Activated T-helper 2 cell treated with anti-CD3 and anti-CD28 coated beads, Interferon-gamma antibody, Interleukin-2, Interleukin-4, amounts not matched to agents 10 μg/mL and 5 μg/mL and 100 μg/mL, durations not matched to agents 14 hours and 24 hours and 36 hours (primary cell): Measurements from ENCODE around the gene STAMBPL1. TPM values are rescaled to one million over a fixed set of nuclear protein-coding genes. Genes with fewer than 3 reads are reported as not detected.

Experiments used
- DNase-seq: peaks from one replicate; pipeline ENCODE4 v3.0.0; 2021; ENCODE audit warnings: low spot score
- H3K27ac Mint-ChIP-seq: one replicate; pipeline ENCODE4 v1.8.0; 2021; ENCODE audit warnings: mixed read lengths
- H3K27me3 Mint-ChIP-seq: one replicate; pipeline ENCODE4 v1.8.0; 2021; ENCODE audit warnings: low read depth, mixed read lengths
- H3K36me3 Mint-ChIP-seq: one replicate; pipeline ENCODE4 v1.8.0; 2021; ENCODE audit warnings: low read depth, mixed read lengths
- H3K4me1 Mint-ChIP-seq: one replicate; pipeline ENCODE4 v1.8.0; 2021; ENCODE audit warnings: low read depth, mixed read lengths
- H3K4me3 Mint-ChIP-seq: one replicate; pipeline ENCODE4 v1.8.0; 2021; ENCODE audit warnings: low read depth, mild to moderate bottlenecking, moderate library complexity, mixed read lengths
- H3K9me3 Mint-ChIP-seq: one replicate; pipeline ENCODE4 v1.8.0; 2021; ENCODE audit warnings: mixed read lengths
- intact Hi-C: fragments of 100-400 bp; cut with micrococcal nuclease; formaldehyde crosslinking; loops from one replicate; pipeline ENCODE4 v1.15.1; 2023
- total RNA-seq: library from RNA; stranded (reverse); gene quantifications from 2 replicates; pipeline ENCODE4 v1.2.3, GENCODE V29; 2022

The STAMBPL1 gene
- total RNA-seq, 1 donor from 2014 or later = 44.2 TPM

GRCh38 chr10:88952647-88953111 is 72.6 kb downstream of the STAMBPL1 start, which contains the start of gene ACTA2:
Gene ACTA2, minus strand, starts transcription at chr10:88952773. Its CDS starts 3,843 bp downstream, at chr10:88948930.
- H3K4me3 Mint-ChIP-seq = no peak within 1 kb of the TSS
- no peak for DNase-seq
- no peaks in the 10 kb centered on the region for H3K9me3 Mint-ChIP-seq
- no peak within 1 kb of the TSS for H3K27ac Mint-ChIP-seq
- H3K27me3 Mint-ChIP-seq = no peaks in the 10 kb centered on the region
- H3K36me3 Mint-ChIP-seq = peaks cover 7% of the 10 kb centered on the region
- peaks cover 5% of the 10 kb centered on the region for H3K4me1 Mint-ChIP-seq
- intact Hi-C loops = no loop called here

GRCh38 chr10:88953662-88954061 is 73.6 kb downstream of the STAMBPL1 start:
- intact Hi-C loops = no loop called here
- no peak for DNase-seq
- peaks cover 7% of the 10 kb centered on the region for H3K36me3 Mint-ChIP-seq
- H3K4me3 Mint-ChIP-seq = no peak overlapping the region
- H3K27ac Mint-ChIP-seq = no peak overlapping the region
- H3K9me3 Mint-ChIP-seq = no peaks in the 10 kb centered on the region
- H3K27me3 Mint-ChIP-seq = no peaks in the 10 kb centered on the region
- peaks cover 5% of the 10 kb centered on the region for H3K4me1 Mint-ChIP-seq

GRCh38 chr10:88954458-88955083 is 74.5 kb downstream of the STAMBPL1 start:
- Mint-ChIP-seq H3K27me3 (no peaks in the 10 kb centered on the region), H3K27ac (no peak overlapping the region), H3K4me3 (no peak overlapping the region), H3K9me3 (no peaks in the 10 kb centered on the region), H3K36me3 (peaks cover 7% of the 10 kb centered on the region), H3K4me1 (peaks cover 5% of the 10 kb centered on the region)
- intact Hi-C loops = no loop called here
- DNase-seq = no peak

- Mint-ChIP-seq H3K9me3 (no peaks in the 10 kb centered on the region), H3K4me3 (no peak overlapping the region), H3K36me3 (peaks cover under 1% of the 10 kb centered on the region), H3K27me3 (no peaks in the 10 kb centered on the region), H3K4me1 (peaks cover 23% of the 10 kb centered on the region), H3K27ac (no peak overlapping the region)
- intact Hi-C loops = no loop called here
- DNase-seq = no peak
Measured at GRCh38 chr10:88957381-88957780, 77.3 kb downstream of the STAMBPL1 start.

- no peaks in the 10 kb centered on the region for H3K9me3 Mint-ChIP-seq
- no peak for DNase-seq
- H3K27me3 Mint-ChIP-seq = peaks cover 2% of the 10 kb centered on the region
- H3K36me3 Mint-ChIP-seq = peaks cover 4% of the 10 kb centered on the region
- no peak overlapping the region for H3K27ac Mint-ChIP-seq
- H3K4me1 Mint-ChIP-seq = peaks cover 27% of the 10 kb centered on the region
- intact Hi-C loops = no loop called here
- H3K4me3 Mint-ChIP-seq = no peak overlapping the region
Measured at GRCh38 chr10:88958721-88959120, 78.7 kb downstream of the STAMBPL1 start.

GRCh38 chr10:88960802-88961201 is 80.8 kb downstream of the STAMBPL1 start:
- Mint-ChIP-seq H3K27me3 (peaks cover 2% of the 10 kb centered on the region), H3K4me1 (peaks cover 26% of the 10 kb centered on the region), H3K4me3 (no peak overlapping the region), H3K27ac (peak overlapping the region; percentile 26), H3K9me3 (no peaks in the 10 kb centered on the region), H3K36me3 (peaks cover 4% of the 10 kb centered on the region)
- no peak for DNase-seq
- intact Hi-C loops = loop anchor here (2.0 kb wide), 2 partner anchors 26 to 42 kb away; no protein-coding TSS in a partner anchor

GRCh38 chr10:88961266-88961665 is 81.2 kb downstream of the STAMBPL1 start:
- H3K27ac Mint-ChIP-seq = peak overlapping the region; percentile 26
- intact Hi-C loops = loop anchor here (2.0 kb wide), 2 partner anchors 26 to 42 kb away; no protein-coding TSS in a partner anchor
- H3K36me3 Mint-ChIP-seq = peaks cover 4% of the 10 kb centered on the region
- H3K9me3 Mint-ChIP-seq = no peaks in the 10 kb centered on the region
- peaks cover 2% of the 10 kb centered on the region for H3K27me3 Mint-ChIP-seq
- no peak for DNase-seq
- H3K4me1 Mint-ChIP-seq = peaks cover 26% of the 10 kb centered on the region
- no peak overlapping the region for H3K4me3 Mint-ChIP-seq

GRCh38 chr10:88962336-88962735 is 82.3 kb downstream of the STAMBPL1 start:
- intact Hi-C loops = no loop called here
- DNase-seq = no peak
- H3K9me3 Mint-ChIP-seq = no peaks in the 10 kb centered on the region
- peaks cover 26% of the 10 kb centered on the region for H3K4me1 Mint-ChIP-seq
- peaks cover 4% of the 10 kb centered on the region for H3K36me3 Mint-ChIP-seq
- H3K27ac Mint-ChIP-seq = peak overlapping the region; percentile 56
- no peak overlapping the region for H3K4me3 Mint-ChIP-seq
- H3K27me3 Mint-ChIP-seq = peaks cover 2% of the 10 kb centered on the region

GRCh38 chr10:88963318-88963717 is 83.3 kb downstream of the STAMBPL1 start:
- Mint-ChIP-seq H3K27me3 (peaks cover 2% of the 10 kb centered on the region), H3K9me3 (no peaks in the 10 kb centered on the region), H3K27ac (no peak overlapping the region), H3K4me3 (no peak overlapping the region), H3K4me1 (peaks cover 26% of the 10 kb centered on the region), H3K36me3 (peaks cover 4% of the 10 kb centered on the region)
- intact Hi-C loops = no loop called here
- no peak for DNase-seq

- H3K27ac Mint-ChIP-seq = no peak overlapping the region
- H3K4me1 Mint-ChIP-seq = peaks cover 26% of the 10 kb centered on the region
- H3K27me3 Mint-ChIP-seq = peaks cover 2% of the 10 kb centered on the region
- intact Hi-C loops = no loop called here
- H3K4me3 Mint-ChIP-seq = no peak overlapping the region
- H3K9me3 Mint-ChIP-seq = no peaks in the 10 kb centered on the region
- peaks cover 4% of the 10 kb centered on the region for H3K36me3 Mint-ChIP-seq
- DNase-seq = no peak
Measured at GRCh38 chr10:88964360-88964759, 84.3 kb downstream of the STAMBPL1 start.

- H3K9me3 Mint-ChIP-seq = no peaks in the 10 kb centered on the region
- H3K27me3 Mint-ChIP-seq = peaks cover 2% of the 10 kb centered on the region
- H3K4me3 Mint-ChIP-seq = no peak overlapping the region
- peaks cover 4% of the 10 kb centered on the region for H3K36me3 Mint-ChIP-seq
- H3K27ac Mint-ChIP-seq = no peak overlapping the region
- DNase-seq = no peak
- intact Hi-C loops = no loop called here
- H3K4me1 Mint-ChIP-seq = peaks cover 26% of the 10 kb centered on the region
Measured at GRCh38 chr10:88964869-88965415, 84.9 kb downstream of the STAMBPL1 start.

- intact Hi-C loops = no loop called here
- H3K27me3 Mint-ChIP-seq = peaks cover 2% of the 10 kb centered on the region
- H3K36me3 Mint-ChIP-seq = peaks cover 4% of the 10 kb centered on the region
- H3K4me3 Mint-ChIP-seq = no peak overlapping the region
- H3K4me1 Mint-ChIP-seq = peaks cover 11% of the 10 kb centered on the region
- no peaks in the 10 kb centered on the region for H3K9me3 Mint-ChIP-seq
- no peak for DNase-seq
- no peak overlapping the region for H3K27ac Mint-ChIP-seq
Measured at GRCh38 chr10:88966797-88967196, 86.8 kb downstream of the STAMBPL1 start.

GRCh38 chr10:88968391-88968790 is 88.3 kb downstream of the STAMBPL1 start:
- no peak overlapping the region for H3K4me3 Mint-ChIP-seq
- intact Hi-C loops = no loop called here
- no peak for DNase-seq
- no peak overlapping the region for H3K27ac Mint-ChIP-seq
- peaks cover 2% of the 10 kb centered on the region for H3K27me3 Mint-ChIP-seq
- H3K4me1 Mint-ChIP-seq = peaks cover 4% of the 10 kb centered on the region
- H3K36me3 Mint-ChIP-seq = no peaks in the 10 kb centered on the region
- no peaks in the 10 kb centered on the region for H3K9me3 Mint-ChIP-seq
